ENCODE results near the gene INPP5K. TPM values are rescaled to one million over a fixed set of nuclear protein-coding genes. Genes with fewer than 3 reads are reported as not detected.

INPP5K gene
- total RNA-seq, 1 donor: 19.9 TPM

- DNase-seq (ENCODE audit: low read depth): no peak
- TF ChIP-seq CTCF (IDR thresholded peaks at IDR 0.05; ENCODE audit: insufficient read depth, low read depth, low read length): no peak
These were observed 19.5 kb downstream of the INPP5K start for GRCh38 chr17:1496869-1497268.

DNA sequence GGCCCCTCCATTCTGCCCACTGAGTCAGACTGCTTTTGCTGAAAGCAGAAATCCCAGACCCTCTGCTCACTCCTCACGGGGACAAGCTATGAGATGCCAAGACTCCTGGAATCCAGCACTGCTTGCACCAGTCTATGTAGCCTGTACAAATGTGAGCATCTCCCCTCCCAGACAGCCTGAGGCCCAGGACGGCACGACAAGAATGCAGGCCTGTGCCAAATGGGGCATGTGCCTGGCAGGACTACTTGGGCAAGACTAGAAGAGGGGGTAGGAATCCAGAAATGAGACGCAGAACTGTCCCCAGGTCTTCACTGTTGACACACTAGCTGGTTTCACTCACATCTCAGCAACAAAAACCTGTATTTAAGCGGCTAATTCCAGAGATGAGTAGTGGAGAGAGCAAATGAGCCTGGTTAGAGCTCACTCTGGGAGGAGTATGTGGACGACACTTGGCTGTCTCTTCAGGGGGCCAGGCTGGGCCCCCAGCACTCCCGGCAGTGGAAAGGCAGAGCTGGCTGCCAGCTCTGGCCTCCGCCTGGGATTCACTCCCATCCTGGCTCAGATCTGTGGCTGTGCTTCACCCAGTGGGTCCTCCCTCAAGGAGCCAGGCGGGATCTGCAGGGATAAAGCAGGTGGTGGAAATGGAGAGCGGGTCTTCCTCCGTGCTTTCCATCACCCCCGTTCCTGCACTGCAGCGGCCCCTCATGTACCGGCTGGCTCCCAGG, 21.0 kb downstream of the INPP5K start:
- DNase-seq (ENCODE audit: low read depth): no peak
- TF ChIP-seq CTCF (IDR thresholded peaks at IDR 0.05; ENCODE audit: insufficient read depth, low read depth, low read length): no peak
- no peak overlapping the region for H3K4me3 ChIP-seq (ENCODE audit: low read depth, low read length)

More at GRCh38 chr17:1496869-1497268, 19.5 kb downstream of the INPP5K start:
- no peak overlapping the region for H3K4me3 ChIP-seq (ENCODE audit: low read depth, low read length)

DNA sequence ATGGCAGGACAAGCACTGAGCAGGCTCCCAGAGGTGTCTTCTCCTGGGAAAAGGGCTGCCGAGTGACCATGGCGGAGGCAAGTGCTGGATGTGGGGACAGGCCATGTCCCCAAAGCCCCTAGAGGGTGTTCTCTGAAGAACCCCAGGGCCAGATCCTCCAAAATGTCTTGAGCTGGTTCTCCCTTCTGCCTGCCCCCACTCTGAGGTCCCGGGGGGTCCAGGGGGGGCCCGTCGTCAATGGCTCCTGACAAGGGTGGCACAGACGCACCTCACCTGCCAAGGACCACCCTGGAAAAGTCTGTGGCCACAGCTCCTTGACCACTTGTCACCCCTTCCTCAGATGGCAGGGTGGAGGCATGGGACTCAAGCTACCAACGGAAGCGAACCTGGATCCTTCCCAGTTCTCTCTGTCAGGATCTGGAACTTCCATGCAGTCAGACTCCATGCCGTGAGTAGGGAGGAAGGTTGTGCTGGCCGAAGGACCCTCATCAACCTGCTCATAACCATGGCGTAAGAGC, 21.6 kb downstream of the INPP5K start:
- no peak for TF ChIP-seq CTCF (IDR thresholded peaks at IDR 0.05; ENCODE audit: insufficient read depth, low read depth, low read length)
- no peak overlapping the region for H3K4me3 ChIP-seq (ENCODE audit: low read depth, low read length)
- DNase-seq (ENCODE audit: low read depth): no peak

- no peak for TF ChIP-seq CTCF (IDR thresholded peaks at IDR 0.05; ENCODE audit: insufficient read depth, low read depth, low read length)
- no peak overlapping the region for H3K4me3 ChIP-seq (ENCODE audit: low read depth, low read length)
- no peak for DNase-seq (ENCODE audit: low read depth)
These were observed 22.2 kb downstream of the INPP5K start for GRCh38 chr17:1494203-1494602.

DNA sequence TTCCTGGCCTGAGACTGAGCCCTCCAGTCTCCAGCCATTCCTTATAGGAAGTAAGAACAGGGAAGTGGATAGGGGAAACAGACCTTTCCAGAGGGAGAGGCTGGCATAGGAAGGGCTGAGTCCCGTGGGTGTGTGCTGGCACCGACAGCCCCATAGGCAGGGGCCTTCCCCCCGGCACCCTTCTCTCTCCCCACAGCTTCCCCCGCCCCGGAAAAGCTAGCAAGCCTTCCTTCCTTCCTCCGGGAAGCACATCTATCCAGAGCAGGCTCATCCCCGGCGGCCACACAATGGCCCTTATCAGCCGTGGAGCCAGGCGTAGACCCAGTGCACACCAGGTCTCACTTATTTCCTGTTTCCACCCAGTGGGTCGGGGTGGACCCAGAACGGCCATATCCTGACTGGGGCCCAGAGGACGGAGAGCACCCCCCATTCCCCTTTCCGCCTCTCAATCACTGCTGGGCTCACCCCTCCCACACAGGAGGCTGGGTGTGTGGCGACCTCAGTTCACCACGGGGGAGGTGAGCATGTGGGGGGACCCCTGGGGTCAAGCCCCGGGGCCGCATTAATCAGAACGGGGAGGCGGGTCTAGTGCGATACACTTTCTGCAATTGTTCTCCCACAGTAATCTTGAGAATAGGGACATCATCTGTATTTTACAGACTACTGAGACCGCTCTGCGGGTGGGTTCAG, 23.0 kb downstream of the INPP5K start:
- no peak for TF ChIP-seq CTCF (IDR thresholded peaks at IDR 0.05; ENCODE audit: insufficient read depth, low read depth, low read length)
- DNase-seq (ENCODE audit: low read depth): no peak
- no peak overlapping the region for H3K4me3 ChIP-seq (ENCODE audit: low read depth, low read length)

GRCh38 chr17:1492249-1493206, 23.9 kb downstream of the INPP5K start, which contains the start of gene MYO1C:
Gene MYO1C (minus strand): TSS chr17:1492686. CDS start chr17:1492487, 199 bp downstream.
- DNase-seq (ENCODE audit: low read depth): no peak
- H3K4me3 ChIP-seq (ENCODE audit: low read depth, low read length): peak within 1 kb of the TSS; percentile 63
- TF ChIP-seq CTCF (IDR thresholded peaks at IDR 0.05; ENCODE audit: insufficient read depth, low read depth, low read length): no peak
